Stimulated activated CD8-positive, alpha-beta memory T cell treated with anti-CD3 and anti-CD28 coated beads, Interleukin-12 subunit alpha, Interleukin-12 subunit beta, amount 100 ng/mL, for 24 hours (primary cell): ENCODE measurements around the gene CCDC171.

Experiments used
- DNase-seq: peaks from one replicate; pipeline ENCODE4 v3.0.0-alpha.2; 2020; ENCODE audit errors: extremely low read depth

CCDC171 gene

GRCh38 chr9:15999422-16000339, 446.8 kb downstream of the CCDC171 start:
- DNase-seq, result no peak

GRCh38 chr9:16000811-16001210, 448.0 kb downstream of the CCDC171 start:
- no peak for DNase-seq

GRCh38 chr9:16001856-16002255, 449.0 kb downstream of the CCDC171 start:
- no peak for DNase-seq

- no peak for DNase-seq
Observed at GRCh38 chr9:16002816-16003215, 450.0 kb downstream of the CCDC171 start.

GRCh38 chr9:16003785-16004184, 450.9 kb downstream of the CCDC171 start:
- no peak for DNase-seq

- no peak for DNase-seq
Observed at GRCh38 chr9:16004613-16005012, 451.8 kb downstream of the CCDC171 start.

GRCh38 chr9:16010221-16010620, 457.4 kb downstream of the CCDC171 start:
- no peak for DNase-seq

- DNase-seq, result no peak
Observed at GRCh38 chr9:16012621-16013020, 459.8 kb downstream of the CCDC171 start.

GRCh38 chr9:16013366-16013765, 460.5 kb downstream of the CCDC171 start:
- DNase-seq, result no peak

GRCh38 chr9:16013826-16014225, 461.0 kb downstream of the CCDC171 start:
- no peak for DNase-seq

- DNase-seq, result no peak
Observed at GRCh38 chr9:16022228-16022627, 469.4 kb downstream of the CCDC171 start.

GRCh38 chr9:16023446-16023845, 470.6 kb downstream of the CCDC171 start:
- DNase-seq, result no peak
